HepG2 (cell line): ENCODE data around the gene BIRC7. TPM values are rescaled to one million over a fixed set of nuclear protein-coding genes. Genes with fewer than 3 reads are reported as not detected.

Experiments
- HCFC1 ChIP-seq: fragments of 150-350 bp; IDR thresholded peaks from 2 replicates; pipeline ENCODE4 v1.6.1; 2014; ENCODE audit warnings: low read depth, low read length
- NFYC ChIP-seq: IDR thresholded peaks from 2 replicates; pipeline ENCODE4 v1.6.1; 2016; ENCODE audit warnings: missing genetic modification reagents, missing compliant biosample characterization
- SP4 ChIP-seq: sonication (generic); formaldehyde crosslinking; IDR thresholded peaks from 2 replicates; pipeline ENCODE4 v1.8.1; 2023; ENCODE audit warnings: mild to moderate bottlenecking, missing genetic modification reagents
- SPEN ChIP-seq: sonication (generic); formaldehyde crosslinking; IDR thresholded peaks from 2 replicates; pipeline ENCODE4 v1.5.1; 2020; ENCODE audit warnings: low read depth, mild to moderate bottlenecking, missing genetic modification reagents
- YY1 ChIP-seq: IDR thresholded peaks from 2 replicates; pipeline ENCODE4 v1.6.1; 2011; ENCODE audit warnings: low read length, low read depth, moderate library complexity, mild to moderate bottlenecking; ENCODE audit not compliant: insufficient read depth, insufficient replicate concordance
- ZNF124 ChIP-seq: sonication (generic); formaldehyde crosslinking; IDR thresholded peaks from 2 replicates; pipeline ENCODE4 v1.4.0; 2020; ENCODE audit warnings: missing genetic modification reagents
- ZNF598 ChIP-seq: sonication (generic); formaldehyde crosslinking; IDR thresholded peaks from 2 replicates; pipeline ENCODE4 v1.5.1; 2020; ENCODE audit warnings: mild to moderate bottlenecking, missing genetic modification reagents, borderline replicate concordance
- ZNF614 ChIP-seq: IDR thresholded peaks from 2 replicates; pipeline ENCODE4 v1.6.1; 2018; ENCODE audit warnings: missing biosample characterization, missing genetic modification reagents, inconsistent platforms, borderline replicate concordance
- ZNF619 ChIP-seq: sonication (generic); formaldehyde crosslinking; IDR thresholded peaks from 2 replicates; pipeline ENCODE4 v1.4.0; 2020; ENCODE audit warnings: mild to moderate bottlenecking, missing genetic modification reagents
- polyA plus RNA-seq, 8 experiments: library from polyadenylated mRNA; depleted of rRNA in 3 of 8; stranded (reverse) in 7 of 8; unstranded in 1 of 8; fragments of >200 nt; fragmentation: Illumina TruSeq in 4 of 8; extraction: Trizol in 4 of 8; gene quantifications; 2 replicates each; pipeline versions ENCODE4 v1.2.1 to v1.2.3, GENCODE V29; 2011 to 2016; ENCODE audit warnings: low read depth in 4 of 8, missing spikeins in 1 of 8, mixed read lengths in 1 of 8; ENCODE audit not compliant: insufficient read depth in 1 of 8
- total RNA-seq, 5 experiments: library from RNA; depleted of rRNA; stranded (reverse); fragments of >200 nt; fragmentation: Illumina TruSeq; extraction: Trizol; gene quantifications; 2 replicates each; pipeline ENCODE4 v1.2.3, GENCODE V29; 2016; ENCODE audit warnings: low read depth in 1 of 5
- TF ChIP-seq, protein P1 (sequence below): IDR thresholded peaks from 2 replicates; pipeline ENCODE4 v1.6.1; 2016; ENCODE audit warnings: missing biosample characterization, missing genetic modification reagents, low read depth
- TF ChIP-seq, protein P2 (sequence below): sonication (generic); formaldehyde crosslinking; IDR thresholded peaks from 2 replicates; pipeline ENCODE4 v1.5.1; 2020; ENCODE audit warnings: mild to moderate bottlenecking, missing genetic modification reagents, moderate library complexity
- TF ChIP-seq, protein P3 (sequence below): sonication (generic); formaldehyde crosslinking; IDR thresholded peaks from 2 replicates; pipeline ENCODE4 v1.4.0; 2020; ENCODE audit warnings: missing genetic modification reagents
- TF ChIP-seq, protein P4 (sequence below): sonication (generic); formaldehyde crosslinking; IDR thresholded peaks from 2 replicates; pipeline ENCODE4 v1.4.0; 2020; ENCODE audit warnings: missing genetic modification reagents, mild to moderate bottlenecking, borderline replicate concordance

Gene BIRC7
- total and polyA plus RNA-seq, 2 of the 13 experiments (the other 11 are each of a cell fraction or from before 2014, with no cell fraction given), result 0.27 to 5.1 TPM

DNA sequence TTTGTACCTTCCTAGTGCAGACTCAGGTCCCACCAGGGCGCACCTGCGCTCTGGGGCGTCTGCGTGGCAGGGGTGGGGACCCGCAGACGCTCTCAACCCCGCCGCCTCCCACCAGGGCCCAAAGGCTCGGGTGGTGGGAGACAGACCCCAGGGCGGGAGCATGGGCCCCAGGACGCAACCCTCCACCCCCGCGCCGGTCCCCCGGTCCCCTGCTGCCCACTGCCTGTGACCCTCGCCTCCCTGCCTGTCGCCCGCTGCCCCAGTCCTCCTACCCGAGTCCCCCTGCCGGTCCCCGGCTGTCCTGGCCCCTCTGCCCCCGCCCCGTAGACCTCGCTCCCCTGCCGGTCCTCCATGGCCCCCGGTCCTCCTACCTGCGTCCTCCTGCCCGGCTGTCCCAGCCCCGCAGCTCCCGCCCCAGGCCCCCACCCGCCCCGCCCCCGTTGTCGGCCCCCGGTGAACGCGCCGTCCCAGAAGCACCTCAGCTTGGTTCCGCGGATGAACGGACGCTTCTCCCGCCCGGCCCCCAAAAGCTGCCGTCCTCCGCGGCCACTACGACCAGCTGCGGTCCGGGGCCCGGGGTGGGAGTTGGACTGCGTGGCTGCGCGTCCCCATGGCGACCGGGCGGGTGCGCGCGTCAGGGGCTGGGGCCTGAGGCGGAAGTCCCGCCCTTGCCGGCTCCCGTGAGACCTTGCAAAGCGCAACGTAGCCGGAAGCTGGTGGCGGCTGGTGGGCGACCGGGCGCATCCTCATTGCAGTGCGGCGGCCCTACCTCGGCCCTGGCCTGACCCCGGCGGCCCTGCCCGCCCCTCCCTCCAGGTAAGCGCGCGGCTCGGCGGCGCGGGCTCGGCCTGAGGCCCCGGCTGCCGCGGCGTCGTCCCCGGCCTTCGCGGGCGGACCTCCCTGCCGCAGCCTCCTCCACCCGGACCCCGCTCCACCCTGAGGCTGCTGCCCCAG is 36.7 kb downstream of the BIRC7 start, which contains the start of gene ARFGAP1 (continued):
- TF ChIP-seq, protein P1, sequence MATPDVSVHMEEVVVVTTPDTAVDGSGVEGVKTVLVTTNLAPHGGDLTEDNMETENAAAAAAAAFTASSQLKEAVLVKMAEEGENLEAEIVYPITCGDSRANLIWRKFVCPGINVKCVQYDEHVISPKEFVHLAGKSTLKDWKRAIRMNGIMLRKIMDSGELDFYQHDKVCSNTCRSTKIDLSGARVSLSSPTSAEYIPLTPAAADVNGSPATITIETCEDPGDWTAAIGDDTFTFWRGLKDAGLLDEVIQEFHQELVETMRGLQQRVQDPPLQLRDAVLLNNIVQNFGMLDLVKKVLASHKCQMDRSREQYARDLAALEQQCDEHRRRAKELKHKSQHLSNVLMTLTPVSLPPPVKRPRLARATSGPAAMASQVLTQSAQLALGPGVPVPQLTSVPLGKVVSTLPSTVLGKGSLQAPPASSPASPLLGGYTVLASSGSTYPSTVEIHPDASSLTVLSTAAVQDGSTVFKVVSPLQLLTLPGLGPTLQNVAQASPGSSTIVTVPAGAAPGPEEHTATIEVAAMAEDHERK (CRISPR knock-in tag), result peak; percentile 55; the same call in 1 of the 2 replicates
- TF ChIP-seq HCFC1 (peak; percentile 67), YY1 (peak; percentile 85), ZNF598 (CRISPR knock-in tag) (0 out of 2 replicates have a peak, but pooled peaks have one; percentile 21), NFYC (peak; percentile 56), ZNF124 (CRISPR knock-in tag) (peak; percentile 83; the same call in 1 of the 2 replicates), ZNF619 (CRISPR knock-in tag) (peak; percentile 18; the same call in 1 of the 2 replicates), ZNF614 (CRISPR knock-in tag) (peak; percentile 75; the same call in 1 of the 2 replicates), SP4 (CRISPR knock-in tag) (peak; percentile 86), SPEN (CRISPR knock-in tag) (peak; percentile 99)
- TF ChIP-seq, protein P2, sequence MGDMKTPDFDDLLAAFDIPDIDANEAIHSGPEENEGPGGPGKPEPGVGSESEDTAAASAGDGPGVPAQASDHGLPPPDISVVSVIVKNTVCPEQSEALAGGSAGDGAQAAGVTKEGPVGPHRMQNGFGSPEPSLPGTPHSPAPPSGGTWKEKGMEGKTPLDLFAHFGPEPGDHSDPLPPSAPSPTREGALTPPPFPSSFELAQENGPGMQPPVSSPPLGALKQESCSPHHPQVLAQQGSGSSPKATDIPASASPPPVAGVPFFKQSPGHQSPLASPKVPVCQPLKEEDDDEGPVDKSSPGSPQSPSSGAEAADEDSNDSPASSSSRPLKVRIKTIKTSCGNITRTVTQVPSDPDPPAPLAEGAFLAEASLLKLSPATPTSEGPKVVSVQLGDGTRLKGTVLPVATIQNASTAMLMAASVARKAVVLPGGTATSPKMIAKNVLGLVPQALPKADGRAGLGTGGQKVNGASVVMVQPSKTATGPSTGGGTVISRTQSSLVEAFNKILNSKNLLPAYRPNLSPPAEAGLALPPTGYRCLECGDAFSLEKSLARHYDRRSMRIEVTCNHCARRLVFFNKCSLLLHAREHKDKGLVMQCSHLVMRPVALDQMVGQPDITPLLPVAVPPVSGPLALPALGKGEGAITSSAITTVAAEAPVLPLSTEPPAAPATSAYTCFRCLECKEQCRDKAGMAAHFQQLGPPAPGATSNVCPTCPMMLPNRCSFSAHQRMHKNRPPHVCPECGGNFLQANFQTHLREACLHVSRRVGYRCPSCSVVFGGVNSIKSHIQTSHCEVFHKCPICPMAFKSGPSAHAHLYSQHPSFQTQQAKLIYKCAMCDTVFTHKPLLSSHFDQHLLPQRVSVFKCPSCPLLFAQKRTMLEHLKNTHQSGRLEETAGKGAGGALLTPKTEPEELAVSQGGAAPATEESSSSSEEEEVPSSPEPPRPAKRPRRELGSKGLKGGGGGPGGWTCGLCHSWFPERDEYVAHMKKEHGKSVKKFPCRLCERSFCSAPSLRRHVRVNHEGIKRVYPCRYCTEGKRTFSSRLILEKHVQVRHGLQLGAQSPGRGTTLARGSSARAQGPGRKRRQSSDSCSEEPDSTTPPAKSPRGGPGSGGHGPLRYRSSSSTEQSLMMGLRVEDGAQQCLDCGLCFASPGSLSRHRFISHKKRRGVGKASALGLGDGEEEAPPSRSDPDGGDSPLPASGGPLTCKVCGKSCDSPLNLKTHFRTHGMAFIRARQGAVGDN (CRISPR knock-in tag), result peak; percentile 80
- TF ChIP-seq, protein P3, sequence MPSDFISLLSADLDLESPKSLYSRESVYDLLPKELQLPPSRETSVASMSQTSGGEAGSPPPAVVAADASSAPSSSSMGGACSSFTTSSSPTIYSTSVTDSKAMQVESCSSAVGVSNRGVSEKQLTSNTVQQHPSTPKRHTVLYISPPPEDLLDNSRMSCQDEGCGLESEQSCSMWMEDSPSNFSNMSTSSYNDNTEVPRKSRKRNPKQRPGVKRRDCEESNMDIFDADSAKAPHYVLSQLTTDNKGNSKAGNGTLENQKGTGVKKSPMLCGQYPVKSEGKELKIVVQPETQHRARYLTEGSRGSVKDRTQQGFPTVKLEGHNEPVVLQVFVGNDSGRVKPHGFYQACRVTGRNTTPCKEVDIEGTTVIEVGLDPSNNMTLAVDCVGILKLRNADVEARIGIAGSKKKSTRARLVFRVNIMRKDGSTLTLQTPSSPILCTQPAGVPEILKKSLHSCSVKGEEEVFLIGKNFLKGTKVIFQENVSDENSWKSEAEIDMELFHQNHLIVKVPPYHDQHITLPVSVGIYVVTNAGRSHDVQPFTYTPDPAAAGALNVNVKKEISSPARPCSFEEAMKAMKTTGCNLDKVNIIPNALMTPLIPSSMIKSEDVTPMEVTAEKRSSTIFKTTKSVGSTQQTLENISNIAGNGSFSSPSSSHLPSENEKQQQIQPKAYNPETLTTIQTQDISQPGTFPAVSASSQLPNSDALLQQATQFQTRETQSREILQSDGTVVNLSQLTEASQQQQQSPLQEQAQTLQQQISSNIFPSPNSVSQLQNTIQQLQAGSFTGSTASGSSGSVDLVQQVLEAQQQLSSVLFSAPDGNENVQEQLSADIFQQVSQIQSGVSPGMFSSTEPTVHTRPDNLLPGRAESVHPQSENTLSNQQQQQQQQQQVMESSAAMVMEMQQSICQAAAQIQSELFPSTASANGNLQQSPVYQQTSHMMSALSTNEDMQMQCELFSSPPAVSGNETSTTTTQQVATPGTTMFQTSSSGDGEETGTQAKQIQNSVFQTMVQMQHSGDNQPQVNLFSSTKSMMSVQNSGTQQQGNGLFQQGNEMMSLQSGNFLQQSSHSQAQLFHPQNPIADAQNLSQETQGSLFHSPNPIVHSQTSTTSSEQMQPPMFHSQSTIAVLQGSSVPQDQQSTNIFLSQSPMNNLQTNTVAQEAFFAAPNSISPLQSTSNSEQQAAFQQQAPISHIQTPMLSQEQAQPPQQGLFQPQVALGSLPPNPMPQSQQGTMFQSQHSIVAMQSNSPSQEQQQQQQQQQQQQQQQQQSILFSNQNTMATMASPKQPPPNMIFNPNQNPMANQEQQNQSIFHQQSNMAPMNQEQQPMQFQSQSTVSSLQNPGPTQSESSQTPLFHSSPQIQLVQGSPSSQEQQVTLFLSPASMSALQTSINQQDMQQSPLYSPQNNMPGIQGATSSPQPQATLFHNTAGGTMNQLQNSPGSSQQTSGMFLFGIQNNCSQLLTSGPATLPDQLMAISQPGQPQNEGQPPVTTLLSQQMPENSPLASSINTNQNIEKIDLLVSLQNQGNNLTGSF (CRISPR knock-in tag), result no peak
- TF ChIP-seq, protein P4, sequence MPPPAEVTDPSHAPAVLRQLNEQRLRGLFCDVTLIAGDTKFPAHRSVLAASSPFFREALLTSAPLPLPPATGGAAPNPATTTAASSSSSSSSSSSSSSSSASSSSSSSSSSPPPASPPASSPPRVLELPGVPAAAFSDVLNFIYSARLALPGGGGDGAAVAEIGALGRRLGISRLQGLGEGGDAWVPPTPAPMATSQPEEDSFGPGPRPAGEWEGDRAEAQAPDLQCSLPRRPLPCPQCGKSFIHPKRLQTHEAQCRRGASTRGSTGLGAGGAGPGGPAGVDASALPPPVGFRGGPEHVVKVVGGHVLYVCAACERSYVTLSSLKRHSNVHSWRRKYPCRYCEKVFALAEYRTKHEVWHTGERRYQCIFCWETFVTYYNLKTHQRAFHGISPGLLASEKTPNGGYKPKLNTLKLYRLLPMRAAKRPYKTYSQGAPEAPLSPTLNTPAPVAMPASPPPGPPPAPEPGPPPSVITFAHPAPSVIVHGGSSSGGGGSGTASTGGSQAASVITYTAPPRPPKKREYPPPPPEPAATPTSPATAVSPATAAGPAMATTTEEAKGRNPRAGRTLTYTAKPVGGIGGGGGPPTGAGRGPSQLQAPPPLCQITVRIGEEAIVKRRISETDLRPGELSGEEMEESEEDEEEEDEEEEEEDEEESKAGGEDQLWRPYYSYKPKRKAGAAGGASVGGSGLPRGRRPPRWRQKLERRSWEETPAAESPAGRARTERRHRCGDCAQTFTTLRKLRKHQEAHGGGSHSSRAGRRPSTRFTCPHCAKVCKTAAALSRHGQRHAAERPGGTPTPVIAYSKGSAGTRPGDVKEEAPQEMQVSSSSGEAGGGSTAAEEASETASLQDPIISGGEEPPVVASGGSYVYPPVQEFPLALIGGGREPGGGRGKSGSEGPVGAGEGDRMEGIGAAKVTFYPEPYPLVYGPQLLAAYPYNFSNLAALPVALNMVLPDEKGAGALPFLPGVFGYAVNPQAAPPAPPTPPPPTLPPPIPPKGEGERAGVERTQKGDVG (CRISPR knock-in tag), result no peak
